H1 (cell line): ENCODE results near the gene CPLX1.

Experiments used
- CEBPB ChIP-seq: IDR thresholded peaks from 2 replicates; pipeline ENCODE4 v1.6.1; 2012; ENCODE audit warnings: low read depth, low read length
- EP300 ChIP-seq, 2 experiments: IDR thresholded peaks; 1 replicate in 1 of 2; 2 replicates in 1 of 2; pipeline ENCODE4 v1.6.1; 2011 to 2012; ENCODE audit warnings: low read depth in 2 of 2, low read length in 2 of 2, mild to moderate bottlenecking in 2 of 2, borderline replicate concordance in 1 of 2, inconsistent platforms in 1 of 2, moderate library complexity in 1 of 2
- POLR2A ChIP-seq, 2 experiments: IDR thresholded peaks; 1 replicate in 1 of 2; 2 replicates in 1 of 2; pipeline ENCODE4 v1.6.1; 2011; ENCODE audit warnings: low read depth in 2 of 2, low read length in 2 of 2, mild to moderate bottlenecking in 2 of 2; ENCODE audit errors: control extremely low read depth in 1 of 2
- SIRT6 ChIP-seq: IDR thresholded peaks from one replicate; pipeline ENCODE4 v1.7.1; 2012; ENCODE audit warnings: low read length, inconsistent platforms
- TF ChIP-seq, protein P1 (sequence below): IDR thresholded peaks from 2 replicates; pipeline ENCODE4 v1.6.1; 2011; ENCODE audit warnings: low read length, improper control_type of control experiment
- TF ChIP-seq, protein P2 (sequence below), 3 experiments: IDR thresholded peaks; 1 replicate in 2 of 3; 2 replicates in 1 of 3; pipeline versions ENCODE4 v1.5.1 to v1.6.1; 2011; ENCODE audit warnings: low read length in 3 of 3, mild to moderate bottlenecking in 3 of 3, inconsistent platforms in 2 of 3, low read depth in 1 of 3, moderate library complexity in 1 of 3; ENCODE audit not compliant: insufficient read depth in 1 of 3; ENCODE audit errors: control extremely low read depth in 1 of 3

DNA sequence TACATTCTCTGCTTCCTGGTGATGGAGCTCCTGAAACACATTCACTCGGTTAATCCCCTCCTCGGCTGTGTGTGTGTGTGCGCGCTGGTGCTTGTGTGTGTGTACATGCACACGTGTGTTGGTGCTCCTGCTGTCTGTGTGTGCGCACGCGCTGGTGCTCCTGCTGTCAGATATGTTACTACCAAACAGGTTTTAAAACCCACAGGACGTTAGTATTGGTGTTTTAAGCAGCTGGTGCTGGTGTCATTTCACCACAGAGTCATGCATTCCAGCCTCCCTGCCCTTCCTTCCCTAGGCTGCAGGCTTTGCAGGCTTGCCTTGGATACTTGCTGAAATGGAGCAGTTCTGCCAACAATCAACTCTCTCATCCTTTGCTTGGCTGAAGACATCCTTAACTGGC, 48.1 kb upstream of the CPLX1 start:
- TF ChIP-seq, protein P1, sequence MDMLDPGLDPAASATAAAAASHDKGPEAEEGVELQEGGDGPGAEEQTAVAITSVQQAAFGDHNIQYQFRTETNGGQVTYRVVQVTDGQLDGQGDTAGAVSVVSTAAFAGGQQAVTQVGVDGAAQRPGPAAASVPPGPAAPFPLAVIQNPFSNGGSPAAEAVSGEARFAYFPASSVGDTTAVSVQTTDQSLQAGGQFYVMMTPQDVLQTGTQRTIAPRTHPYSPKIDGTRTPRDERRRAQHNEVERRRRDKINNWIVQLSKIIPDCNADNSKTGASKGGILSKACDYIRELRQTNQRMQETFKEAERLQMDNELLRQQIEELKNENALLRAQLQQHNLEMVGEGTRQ, result no peak
- TF ChIP-seq, protein P2, sequence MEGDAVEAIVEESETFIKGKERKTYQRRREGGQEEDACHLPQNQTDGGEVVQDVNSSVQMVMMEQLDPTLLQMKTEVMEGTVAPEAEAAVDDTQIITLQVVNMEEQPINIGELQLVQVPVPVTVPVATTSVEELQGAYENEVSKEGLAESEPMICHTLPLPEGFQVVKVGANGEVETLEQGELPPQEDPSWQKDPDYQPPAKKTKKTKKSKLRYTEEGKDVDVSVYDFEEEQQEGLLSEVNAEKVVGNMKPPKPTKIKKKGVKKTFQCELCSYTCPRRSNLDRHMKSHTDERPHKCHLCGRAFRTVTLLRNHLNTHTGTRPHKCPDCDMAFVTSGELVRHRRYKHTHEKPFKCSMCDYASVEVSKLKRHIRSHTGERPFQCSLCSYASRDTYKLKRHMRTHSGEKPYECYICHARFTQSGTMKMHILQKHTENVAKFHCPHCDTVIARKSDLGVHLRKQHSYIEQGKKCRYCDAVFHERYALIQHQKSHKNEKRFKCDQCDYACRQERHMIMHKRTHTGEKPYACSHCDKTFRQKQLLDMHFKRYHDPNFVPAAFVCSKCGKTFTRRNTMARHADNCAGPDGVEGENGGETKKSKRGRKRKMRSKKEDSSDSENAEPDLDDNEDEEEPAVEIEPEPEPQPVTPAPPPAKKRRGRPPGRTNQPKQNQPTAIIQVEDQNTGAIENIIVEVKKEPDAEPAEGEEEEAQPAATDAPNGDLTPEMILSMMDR (IDR thresholded peaks at IDR 0.05; ENCODE audit: control extremely low read depth in 1 of 3, insufficient read depth in 1 of 3, low read depth in 1 of 3, low read length in 3 of 3), result no peak
- TF ChIP-seq EP300 (IDR thresholded peaks at IDR 0.05; ENCODE audit: borderline replicate concordance in 1 of 2, low read depth in 2 of 2, low read length in 2 of 2) (no peak), SIRT6 (no peak), POLR2A (IDR thresholded peaks at IDR 0.05; ENCODE audit: control extremely low read depth in 1 of 2, low read depth in 2 of 2, low read length in 2 of 2) (no peak), CEBPB (no peak)
